Stimulated activated CD8-positive, alpha-beta memory T cell treated with anti-CD3 and anti-CD28 coated beads, Interleukin-4, amount 100 ng/mL, for 1 hour (primary cell): ENCODE data around the gene KLHDC7B.

Experiments
- DNase-seq, 2 donors: peaks; one replicate each; pipeline ENCODE4 v3.0.0-alpha.2; 2020; ENCODE audit warnings: low read depth in 2 of 2, low spot score in 1 of 2

KLHDC7B gene

DNA sequence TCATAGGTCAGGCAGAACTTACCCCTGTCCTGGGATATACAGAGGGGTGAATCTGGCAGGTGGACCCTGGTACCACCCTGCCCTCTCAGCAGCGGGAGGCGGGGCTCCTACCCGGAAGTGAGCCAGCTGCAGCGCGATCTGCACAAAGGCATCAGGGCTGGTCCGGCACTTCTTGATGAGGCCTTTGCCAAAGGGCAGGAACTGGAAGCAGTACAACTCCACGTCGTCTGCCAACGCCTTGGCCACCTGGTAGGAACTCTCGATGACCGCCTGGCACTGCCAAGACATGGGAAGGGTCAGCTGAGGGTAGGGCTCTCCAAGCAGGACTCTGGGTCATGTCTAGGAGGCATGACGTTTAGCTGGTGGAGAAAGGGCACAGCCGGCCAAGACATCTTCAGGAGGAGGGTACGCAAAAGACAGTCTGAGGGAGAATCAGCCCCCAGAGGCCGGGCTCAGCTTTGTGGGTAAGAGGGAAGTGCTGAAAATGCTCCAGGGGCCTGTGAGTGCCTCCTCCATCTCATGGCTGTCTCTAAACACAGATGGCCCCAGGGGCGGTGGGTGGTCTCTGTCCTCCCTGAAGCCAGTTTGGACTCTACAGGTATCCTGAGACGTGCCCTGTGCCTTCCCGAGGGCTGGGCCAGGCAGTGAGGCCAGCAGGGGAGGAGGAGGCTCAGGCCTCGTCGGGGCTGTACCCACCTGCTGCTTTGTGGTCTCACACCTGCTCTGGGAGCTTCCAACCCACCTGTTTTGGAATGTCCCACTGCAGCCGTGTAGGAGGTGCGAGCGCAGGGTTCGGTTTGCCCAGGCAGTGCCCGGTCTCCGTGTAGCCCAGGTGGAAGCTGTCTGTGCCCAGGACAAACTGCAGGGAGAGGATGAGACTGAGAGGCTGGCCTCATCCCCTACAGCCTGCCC, 25.8 kb downstream of the KLHDC7B start:
- no peak for DNase-seq

DNA sequence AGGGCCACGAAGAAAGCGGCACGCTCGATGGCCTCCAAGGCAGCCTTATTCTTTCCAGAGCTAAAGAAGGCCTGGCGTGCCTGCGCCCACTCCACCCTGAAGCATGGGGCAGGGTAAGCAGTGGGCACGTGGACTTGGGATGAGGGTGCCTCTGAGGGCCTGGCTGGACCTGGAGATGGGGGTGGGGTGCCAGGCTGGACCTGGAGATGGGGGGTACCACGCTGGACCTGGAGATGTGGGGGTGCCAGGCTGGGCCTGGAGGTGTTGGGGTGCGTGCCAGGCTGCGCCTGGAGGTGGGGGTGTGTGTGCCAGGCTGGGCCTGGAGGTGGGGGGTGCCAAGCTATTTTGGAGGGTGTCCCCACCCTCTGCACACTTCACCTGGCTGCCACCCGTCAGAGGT, 27.3 kb downstream of the KLHDC7B start:
- no peak for DNase-seq

DNA sequence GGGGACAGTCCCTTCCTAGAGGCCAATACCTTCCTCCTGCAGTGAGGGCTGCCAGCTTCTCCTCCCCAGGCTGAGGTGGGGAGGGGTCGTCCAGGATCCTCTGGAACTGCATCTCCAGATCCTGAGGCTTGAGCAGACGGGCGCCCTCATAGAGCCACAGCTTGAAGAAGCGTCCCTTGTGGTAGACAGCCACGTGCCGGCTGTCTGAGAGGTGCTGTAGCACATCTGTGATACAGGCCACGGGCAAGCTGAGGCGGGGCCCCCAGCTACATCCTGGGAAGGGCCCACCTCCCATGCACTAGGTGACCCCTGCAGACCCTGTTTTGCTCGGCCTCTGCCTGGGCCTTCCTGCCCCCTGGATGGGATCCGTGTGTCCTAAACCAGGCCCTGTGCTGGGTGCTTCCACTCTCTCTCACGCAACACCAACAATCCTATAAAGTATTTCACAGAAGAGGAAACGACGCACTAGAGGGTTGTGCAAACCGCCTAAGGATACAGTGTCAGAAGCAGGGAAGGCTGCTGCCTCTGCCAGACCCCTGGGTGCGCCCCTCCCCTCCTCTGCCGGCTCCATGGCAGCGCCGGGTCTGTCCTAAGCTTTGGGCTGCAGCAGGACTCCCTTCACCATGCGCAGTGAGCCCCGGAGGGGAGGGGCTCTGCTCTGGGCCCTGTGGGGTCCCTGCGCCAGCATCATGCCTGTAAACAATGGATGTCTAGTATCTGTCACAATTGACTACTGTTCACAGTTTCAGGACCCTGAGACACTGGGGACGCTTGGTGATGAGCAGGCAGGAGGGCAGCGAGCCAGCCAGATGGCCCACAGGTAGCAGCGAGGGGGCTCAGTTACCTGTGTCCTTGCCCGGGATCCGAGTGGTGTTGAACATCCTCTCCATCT, 28.0 kb downstream of the KLHDC7B start:
- DNase-seq: no peak

GRCh38 chr22:50574383-50574755, 28.7 kb downstream of the KLHDC7B start:
- no peak for DNase-seq

DNA sequence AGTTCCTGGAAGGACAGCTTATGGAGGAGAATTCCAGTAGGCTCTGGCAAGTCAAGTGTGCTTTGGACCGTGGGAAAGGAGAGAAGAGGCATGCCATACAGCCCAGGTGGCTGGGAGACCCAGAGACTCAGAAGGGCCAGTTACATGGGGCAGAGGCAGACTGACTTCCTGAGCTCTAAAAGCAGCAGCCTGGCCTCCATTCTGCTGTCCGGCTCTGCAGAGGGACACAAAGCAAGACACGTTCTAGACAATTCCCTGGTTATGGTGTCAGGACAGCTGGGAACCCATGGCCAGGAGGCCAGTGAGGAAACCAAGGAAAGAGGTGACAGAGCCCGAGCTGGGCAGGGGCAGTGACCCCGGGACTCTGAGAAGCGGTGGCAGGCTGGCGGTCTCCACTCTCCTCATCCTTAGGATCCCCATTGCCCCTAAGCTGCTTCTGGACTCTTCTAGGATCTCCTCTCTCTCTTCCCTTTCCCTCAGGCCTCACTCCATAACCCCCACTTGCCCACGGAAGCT, 29.8 kb downstream of the KLHDC7B start:
- DNase-seq: no peak

GRCh38 chr22:50576070-50576469, 30.4 kb downstream of the KLHDC7B start:
- no peak for DNase-seq

DNA sequence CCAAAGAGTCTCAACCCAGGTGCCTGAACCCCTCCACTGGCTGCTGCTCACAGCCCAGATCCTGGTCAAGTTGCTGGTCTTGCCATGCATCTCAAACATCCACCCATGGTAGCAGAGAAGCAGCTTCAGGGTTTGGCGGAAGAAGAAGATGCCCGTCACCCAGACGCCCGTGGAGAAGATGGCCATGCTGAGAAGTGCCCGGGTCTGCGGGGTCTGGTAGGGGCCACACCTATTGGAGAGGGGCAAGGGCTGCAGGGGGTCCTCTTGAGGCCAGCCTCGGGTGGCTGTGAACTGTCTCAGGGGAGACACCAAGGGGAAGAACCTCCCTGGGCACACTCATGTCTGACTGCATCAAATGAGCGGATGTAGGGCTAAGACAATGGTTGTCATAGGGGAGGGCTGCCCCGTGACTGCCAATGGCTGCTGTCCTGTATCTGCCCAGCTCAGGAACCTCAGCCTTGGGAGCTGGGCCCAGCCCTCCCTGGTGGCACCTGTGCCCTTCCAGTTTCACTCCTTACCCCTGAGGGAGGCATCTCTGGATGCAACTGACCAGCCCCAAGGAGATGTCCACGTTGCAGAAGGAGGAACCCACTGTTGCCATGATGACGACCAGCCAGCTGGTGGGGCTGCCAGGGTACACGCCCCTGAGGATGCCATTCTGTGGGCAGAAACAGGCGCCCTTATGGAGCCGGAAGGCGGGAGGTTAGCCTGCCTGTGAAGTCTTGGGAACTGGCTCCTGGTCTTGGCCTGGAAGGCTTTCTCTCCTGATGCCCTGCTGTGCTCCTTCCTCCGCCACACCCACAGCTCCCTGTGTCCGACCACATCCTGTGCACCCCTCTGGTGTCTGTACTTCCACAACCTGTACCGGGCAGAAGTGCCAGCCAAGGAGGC, 31.4 kb downstream of the KLHDC7B start:
- no peak for DNase-seq

DNA sequence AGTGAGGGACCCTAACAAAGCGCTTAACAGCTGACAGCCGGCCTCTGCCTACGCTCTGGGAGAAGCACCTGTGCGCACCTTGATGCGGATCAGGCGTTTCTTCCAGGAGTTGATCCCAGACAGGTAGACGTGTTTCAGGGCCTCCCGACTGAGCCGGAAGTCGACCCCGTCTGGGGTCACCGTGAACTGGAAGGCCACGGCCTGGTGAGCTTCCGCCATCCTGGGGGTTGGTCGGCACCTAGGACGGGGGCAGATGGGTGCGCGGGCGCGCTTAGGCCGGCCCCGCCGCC, 31.9 kb downstream of the KLHDC7B start:
- no peak for DNase-seq

DNA sequence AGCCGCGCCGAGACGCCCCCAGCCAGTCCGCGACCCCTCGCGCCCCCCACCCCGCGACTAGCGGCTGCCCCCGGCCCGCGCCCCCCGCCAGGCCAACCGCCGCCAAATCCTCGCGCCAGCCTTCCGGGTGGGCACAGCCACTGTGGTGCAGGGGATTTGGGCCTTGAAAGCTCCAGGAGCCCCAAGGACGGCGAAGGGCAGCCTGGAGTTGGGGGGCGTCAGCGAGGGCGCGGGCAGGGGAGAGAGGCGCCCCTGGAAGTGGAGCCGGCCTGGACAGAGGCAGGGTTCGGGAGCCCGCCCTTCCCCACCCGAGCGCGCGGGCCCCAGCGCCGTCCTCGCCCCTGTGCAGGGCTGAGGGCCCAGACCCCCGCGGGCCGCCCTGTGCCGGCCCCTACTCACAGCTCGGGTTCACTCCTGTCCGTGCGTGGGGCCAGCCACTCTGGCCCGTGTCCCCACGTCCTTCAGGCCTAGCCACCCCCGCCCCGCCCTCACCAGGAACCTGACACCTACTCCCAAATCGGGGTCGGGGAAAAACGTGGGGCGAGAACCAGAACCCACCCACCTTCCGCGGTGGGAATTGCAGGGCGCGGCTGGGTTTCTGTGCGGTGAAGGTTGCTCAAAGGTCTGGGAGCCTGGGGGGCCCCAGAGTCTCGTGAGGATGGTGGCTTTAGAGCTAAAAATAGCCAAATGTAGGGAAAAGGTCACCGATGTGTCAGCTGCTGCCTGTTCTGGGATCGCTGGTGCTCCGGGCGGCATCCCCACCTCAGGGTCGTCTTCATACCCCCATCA, 32.5 kb downstream of the KLHDC7B start, which contains the start of gene CPT1B:
Gene CPT1B (minus strand): TSS at position 441 of the 789 bp plus-strand sequence. CDS start 512 bp downstream, outside the sequence.
- no peak for DNase-seq

- no peak for DNase-seq
Observed at GRCh38 chr22:50578776-50579310, 33.1 kb downstream of the KLHDC7B start.

DNA sequence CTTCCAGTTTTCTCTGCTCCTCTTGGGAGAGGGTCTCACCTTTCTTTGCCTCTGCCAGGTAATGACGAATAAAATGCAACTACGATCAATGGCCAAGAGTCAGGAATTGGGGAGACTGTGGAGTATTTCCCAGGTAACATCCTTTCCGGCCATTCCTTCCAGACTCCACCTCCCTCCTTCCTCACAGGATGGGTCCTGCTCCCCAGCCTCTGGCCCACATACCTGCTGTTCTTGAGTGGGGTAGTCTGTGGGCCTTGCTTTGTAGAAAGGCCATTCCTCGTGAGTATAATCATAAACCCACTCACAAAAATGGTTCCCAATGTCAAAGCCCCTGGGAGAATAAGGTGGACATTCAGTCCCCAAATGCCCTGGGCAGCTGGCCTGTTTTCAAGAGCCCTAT, 34.1 kb downstream of the KLHDC7B start:
- DNase-seq: no peak

DNA sequence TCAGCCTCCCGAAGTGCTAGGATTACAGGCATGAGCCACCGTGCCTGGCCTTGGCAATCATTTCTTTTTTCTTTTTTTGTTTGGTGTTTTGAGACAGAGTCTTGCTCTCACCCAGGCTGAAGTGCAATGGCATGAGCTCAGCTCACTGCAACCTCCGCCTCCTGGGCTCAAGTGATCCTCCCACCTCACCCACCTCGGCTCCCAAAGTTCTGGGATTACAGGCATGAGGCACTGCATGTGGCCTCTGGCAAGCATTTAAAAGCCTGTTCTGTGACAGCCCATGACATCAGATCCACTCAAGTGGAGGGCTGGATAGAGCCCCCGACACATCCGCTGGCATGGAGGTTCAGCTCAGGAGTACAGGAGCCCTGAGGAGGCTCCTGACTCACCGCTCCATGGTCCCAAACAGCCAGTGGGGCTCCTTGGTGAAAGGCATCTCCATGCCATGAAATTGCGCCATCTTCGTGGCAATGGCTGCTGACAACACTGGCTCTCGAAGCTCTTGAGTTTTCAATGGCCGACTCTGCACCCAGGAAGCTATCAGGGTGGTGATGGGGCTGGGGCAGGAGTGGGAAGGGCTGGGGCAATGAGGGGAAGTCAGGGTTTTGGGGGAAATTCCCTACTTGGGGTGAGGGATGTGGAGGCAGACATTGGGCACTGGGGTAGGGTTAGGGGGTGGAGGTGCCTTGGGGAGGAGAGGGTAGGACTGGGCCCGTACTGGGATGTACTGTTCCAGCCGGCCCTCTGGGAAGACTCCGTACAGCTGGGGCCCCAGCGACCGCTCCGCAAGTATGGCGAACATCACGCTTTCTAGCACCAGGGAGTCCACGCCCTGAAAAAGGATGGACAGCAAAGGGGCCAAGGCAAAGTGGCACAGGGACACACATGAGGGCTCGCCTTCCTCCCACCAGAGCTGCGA, 35.6 kb downstream of the KLHDC7B start:
- DNase-seq: no peak

DNA sequence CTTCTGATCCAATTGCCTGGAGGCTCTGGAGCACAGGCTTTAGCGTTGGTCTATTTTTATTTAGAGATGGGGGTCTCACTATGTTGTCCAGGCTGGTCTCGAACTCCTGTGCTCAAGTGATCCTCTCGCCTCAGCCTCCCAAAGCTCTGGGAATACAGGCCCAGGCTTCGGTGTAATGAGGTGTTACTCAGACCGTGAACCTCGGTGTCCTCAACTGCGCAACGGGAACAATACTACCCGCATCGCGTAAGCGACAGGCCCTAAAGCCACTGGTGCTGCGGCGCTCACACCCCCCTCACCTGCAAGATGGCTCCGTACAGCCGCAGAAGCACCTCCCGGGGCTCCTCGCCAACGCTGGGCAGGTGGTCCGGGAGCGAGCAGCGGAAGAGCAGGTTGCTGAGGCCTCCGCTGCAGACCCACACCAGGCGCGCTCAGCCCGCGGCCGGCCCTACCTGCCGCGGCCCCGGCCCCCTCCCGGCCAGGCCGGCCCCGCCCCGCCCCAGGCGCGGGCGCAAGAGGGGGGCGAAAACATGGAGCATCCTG, 36.3 kb downstream of the KLHDC7B start:
- DNase-seq: no peak

DNA sequence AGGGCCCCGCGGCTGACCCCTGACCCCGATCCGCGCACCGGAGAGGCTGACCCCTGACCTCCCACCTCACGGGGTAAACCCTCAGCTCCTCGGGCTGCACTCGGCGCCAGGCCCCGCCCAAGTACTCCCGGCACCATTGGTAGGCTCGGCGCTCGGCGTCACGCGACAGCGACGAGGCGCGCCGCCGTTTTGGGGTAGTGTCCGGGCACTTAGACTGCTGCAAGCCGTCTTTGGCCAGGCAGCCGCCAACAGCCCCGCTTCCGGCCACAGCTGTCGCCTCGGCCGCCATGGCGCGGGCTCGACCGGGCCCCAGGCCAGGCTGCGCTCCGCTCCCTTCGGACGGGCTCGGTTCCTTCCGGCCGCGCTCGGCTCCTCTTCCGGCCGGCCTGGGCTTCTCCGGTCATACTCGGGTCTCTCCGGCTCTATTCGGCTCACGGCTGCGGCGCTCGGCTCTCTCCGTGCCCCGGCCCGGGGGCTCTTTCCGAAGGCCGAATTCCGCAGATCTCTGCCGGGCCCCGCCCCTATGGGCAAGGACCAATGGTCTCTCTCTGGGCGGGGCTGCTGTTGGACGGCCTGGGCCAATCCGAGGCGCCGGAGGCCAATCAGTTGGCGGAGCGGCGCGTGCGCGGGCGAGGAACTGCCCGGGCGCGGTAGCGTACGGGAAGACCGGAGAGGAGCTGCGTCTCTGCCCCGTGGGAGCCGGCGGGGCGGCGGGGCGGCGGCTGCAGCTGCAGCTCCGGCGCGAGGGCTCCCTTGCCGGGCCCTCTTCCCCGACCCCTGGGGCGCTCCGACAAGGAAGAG, 37.0 kb downstream of the KLHDC7B start, which contains the start of gene CHKB:
Gene CHKB (minus strand): TSS at position 357 of the 801 bp plus-strand sequence. CDS start 68 bp downstream, at position 289.
- peak; percentile 90 to 96 for DNase-seq

DNA sequence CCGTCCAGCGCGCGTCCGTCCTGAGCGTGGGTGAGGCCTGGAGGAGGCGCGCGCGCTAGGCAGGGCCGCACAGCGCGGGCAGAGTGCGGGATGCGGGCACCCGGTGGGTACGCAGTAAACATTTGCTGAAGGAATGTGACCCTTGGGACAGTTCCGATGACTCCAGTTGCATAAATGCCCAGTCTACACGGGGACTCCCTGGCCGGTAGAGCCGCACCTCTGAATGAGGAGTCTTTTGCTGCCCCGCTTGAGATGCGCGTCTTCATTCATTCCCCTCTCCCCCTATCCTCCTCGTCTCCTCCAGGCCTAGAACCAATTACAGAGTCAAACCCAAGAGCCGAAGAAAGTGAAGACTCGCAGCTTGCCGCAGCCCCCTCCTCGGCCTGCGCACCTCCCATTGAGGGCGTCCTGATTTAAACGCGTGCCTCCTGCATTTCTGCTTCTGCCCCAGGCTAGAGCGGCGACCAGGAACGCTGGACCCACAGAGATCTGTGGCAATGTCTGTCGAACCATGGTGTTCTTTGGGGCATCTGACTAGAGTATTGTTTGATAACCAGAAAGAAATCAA, 37.7 kb downstream of the KLHDC7B start:
- DNase-seq: no peak

DNA sequence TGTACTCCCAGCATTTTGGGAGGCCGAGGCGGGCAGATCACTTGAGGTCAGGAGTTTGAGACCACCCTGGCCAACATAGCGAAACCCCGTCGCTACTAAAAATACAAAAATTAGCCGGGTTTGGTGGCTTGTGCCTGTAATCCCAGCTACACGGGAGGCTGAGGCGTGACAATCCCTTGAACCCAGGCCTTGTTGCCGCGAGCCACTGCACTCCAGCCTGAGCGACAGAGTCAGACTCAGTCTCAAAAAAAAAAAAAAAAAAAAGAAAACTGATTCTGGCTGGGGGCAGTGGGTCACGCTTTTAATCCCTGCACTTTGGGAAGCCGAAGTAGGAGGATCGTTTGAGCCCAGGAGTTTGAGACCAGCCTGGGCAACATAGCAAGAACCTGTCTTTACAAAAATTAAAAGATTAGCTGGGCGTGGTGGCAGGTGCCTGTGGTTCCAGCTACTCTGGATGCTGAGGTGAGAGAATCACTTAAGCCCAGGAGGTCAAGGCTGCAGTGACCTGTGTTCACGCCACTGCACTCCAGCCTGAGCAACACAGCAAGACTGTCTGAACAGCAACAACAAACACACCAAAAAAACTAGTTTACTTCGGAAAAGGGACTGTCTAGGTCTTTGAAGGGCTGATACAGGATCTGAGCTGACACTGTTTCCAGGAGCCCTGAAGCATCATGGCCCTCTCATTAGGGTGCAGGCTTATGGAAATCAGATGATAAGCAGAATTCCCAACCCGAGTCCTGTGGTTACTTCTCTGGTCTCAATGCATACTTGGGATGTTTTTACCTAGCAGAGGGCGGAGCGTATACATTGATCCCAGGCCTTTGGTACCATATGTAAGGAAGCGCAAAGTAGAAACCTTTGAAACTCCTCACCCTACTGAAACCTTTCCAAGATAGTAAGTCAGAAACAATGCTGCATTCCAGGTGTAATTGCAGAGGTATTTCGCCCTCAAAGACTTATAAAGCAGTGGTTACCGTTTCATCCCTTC, 38.7 kb downstream of the KLHDC7B start:
- DNase-seq: no peak
